GM19463 (cell line): ENCODE measurements around the gene CDH13.

Experiments
- ATAC-seq: cut with Tn5 transposase; IDR thresholded peaks from one replicate; pipeline ENCODE4 v1.9.1; 2021; ENCODE audit warnings: mild to moderate bottlenecking, moderate library complexity; ENCODE audit not compliant: unreplicated experiment

The CDH13 gene

GRCh38 chr16:83205896-83206295 lies 579.1 kb downstream of the CDH13 start:
- no peak for ATAC-seq

GRCh38 chr16:83206426-83206825 lies 579.7 kb downstream of the CDH13 start:
- ATAC-seq: no peak

- no peak for ATAC-seq
These were observed 584.9 kb downstream of the CDH13 start for GRCh38 chr16:83211711-83212110.

GRCh38 chr16:83212301-83212841 lies 585.6 kb downstream of the CDH13 start:
- no peak for ATAC-seq

- ATAC-seq: no peak
These were observed 587.9 kb downstream of the CDH13 start for GRCh38 chr16:83214671-83215070.

GRCh38 chr16:83215406-83216001 lies 588.7 kb downstream of the CDH13 start:
- no peak for ATAC-seq

GRCh38 chr16:83219285-83219684 lies 592.5 kb downstream of the CDH13 start:
- ATAC-seq: no peak

- no peak for ATAC-seq
These were observed 593.3 kb downstream of the CDH13 start for GRCh38 chr16:83220066-83220465.

GRCh38 chr16:83224642-83225041 lies 597.9 kb downstream of the CDH13 start:
- ATAC-seq: no peak

GRCh38 chr16:83227336-83227735 lies 600.6 kb downstream of the CDH13 start:
- no peak for ATAC-seq

- no peak for ATAC-seq
These were observed 605.0 kb downstream of the CDH13 start for GRCh38 chr16:83231729-83232128.

- no peak for ATAC-seq
These were observed 606.4 kb downstream of the CDH13 start for GRCh38 chr16:83233153-83233552.

GRCh38 chr16:83238949-83239691 lies 612.4 kb downstream of the CDH13 start:
- ATAC-seq: no peak

- ATAC-seq: no peak
These were observed 617.3 kb downstream of the CDH13 start for GRCh38 chr16:83244057-83244456.

GRCh38 chr16:83245061-83245460 lies 618.3 kb downstream of the CDH13 start:
- ATAC-seq: no peak

- ATAC-seq: no peak
These were observed 621.1 kb downstream of the CDH13 start for GRCh38 chr16:83247767-83248372.

GRCh38 chr16:83248735-83249463 lies 622.1 kb downstream of the CDH13 start:
- no peak for ATAC-seq

GRCh38 chr16:83253521-83253920 lies 626.8 kb downstream of the CDH13 start:
- ATAC-seq: no peak

- no peak for ATAC-seq
These were observed 631.7 kb downstream of the CDH13 start for GRCh38 chr16:83258366-83258928.

GRCh38 chr16:83266848-83267553 lies 640.2 kb downstream of the CDH13 start:
- ATAC-seq: no peak
